Cardiac atrium fibroblast (primary cell): ENCODE data around the gene RARS2. TPM values are rescaled to one million over a fixed set of nuclear protein-coding genes. Genes with fewer than 3 reads are reported as not detected.

Source experiments
- total RNA-seq: library from RNA; depleted of rRNA; stranded (reverse); fragments of >200 nt; gene quantifications from 2 replicates; pipeline ENCODE4 v1.2.3, GENCODE V29; 2015

Gene RARS2
- total RNA-seq, result 33.9 and 49.5 TPM in 2 replicates

DNA sequence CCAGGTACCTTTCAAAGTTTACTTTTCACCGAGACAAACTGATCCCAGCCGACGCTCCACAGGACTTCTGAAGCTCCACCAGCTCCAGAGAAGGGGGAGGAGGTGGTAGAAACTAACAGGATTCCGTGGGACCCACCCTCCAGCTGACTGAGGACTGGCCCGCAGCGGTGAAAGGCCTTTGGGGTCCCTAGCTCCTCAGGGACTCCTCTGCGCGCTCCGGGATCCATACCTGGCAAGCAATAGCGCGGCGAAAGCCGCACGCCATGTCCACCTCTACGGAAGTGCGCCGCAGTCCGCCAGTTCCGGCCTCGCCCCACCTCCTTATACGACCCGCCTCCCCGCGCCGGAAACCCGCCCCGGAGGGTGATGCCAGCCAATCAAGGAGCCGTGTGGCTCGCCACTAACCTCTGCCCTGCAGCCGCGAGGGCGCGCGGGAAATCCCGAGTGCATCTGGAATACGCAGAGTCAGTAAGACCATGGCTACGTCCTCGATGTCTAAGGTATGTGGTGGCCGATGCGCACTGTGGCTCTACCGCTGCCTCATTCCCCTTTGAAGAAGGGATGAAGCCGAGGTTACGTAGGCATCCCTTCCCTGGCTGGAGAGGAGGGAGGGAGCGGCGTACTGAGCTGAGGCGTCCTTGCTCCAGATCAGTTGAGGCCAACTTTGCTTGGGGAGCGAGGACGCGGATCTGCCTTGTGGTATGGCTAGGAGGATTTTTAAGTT lies at the start of gene RARS2, which contains the start of gene ORC3:
TSS of gene RARS2 (minus strand) at position 295 of the 724 bp plus-strand sequence. CDS start at position 265, 30 bp downstream.
TSS of gene ORC3 (plus strand) at position 443 of the 724 bp plus-strand sequence. CDS start at position 477, 34 bp downstream.

DNA sequence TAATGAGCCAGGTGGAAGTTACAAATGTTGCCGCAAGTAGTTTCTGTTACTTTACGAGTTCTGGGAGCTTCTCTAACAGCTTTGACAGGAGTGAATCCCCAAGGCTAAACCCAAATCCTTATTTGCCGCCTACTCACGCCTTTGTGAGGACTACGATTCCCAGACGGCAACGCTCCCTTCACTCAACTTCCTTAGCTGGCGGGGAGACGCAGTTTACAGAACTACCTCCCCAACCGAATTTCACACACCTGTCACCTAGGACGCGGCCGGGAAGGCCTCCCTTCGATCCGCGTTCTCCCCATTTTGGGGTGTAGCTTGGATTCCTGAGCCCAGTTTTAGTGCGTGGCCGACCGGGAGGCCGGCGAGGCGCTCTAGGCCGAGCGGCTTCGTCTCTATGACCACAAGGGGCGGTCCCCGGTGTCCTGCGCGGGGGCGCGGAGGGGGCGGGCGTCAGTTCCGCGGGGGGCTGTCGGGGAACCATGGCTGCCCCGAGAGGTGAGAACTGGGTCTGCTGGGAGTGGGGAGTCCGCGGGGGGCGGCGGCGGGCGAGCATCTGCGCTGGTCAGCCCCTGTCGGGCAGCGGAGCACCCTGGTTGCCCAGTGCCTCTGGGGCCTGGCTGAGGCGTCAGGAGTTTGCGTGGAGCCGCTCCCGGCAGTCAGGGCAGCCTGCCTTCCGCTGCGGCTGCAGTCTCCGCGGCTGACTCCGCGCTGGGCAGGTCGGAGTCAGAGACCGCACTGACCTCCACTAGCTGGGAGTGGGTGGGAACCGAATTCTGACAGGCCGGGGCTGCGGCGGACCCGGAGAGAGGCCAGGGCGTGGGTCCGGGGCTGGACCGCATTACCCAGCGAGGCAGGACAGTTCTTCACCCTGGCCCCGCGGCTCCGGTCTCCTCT lies 117.0 kb downstream of the RARS2 start, which contains the start of gene SLC35A1:
TSS of gene SLC35A1 (plus strand) at position 450 of the 894 bp plus-strand sequence. CDS start at position 480, 30 bp downstream.

Other genes with a start within 250 kb of the RARS2 start
- 0.16 and 0.18 TPM in 2 replicates for gene C6orf163, start 245.2 kb downstream of the RARS2 start, total RNA-seq
- not detected in 2 replicates for gene CFAP206, start 182.0 kb downstream of the RARS2 start, total RNA-seq
- gene SLC35A1, start 117.0 kb downstream of the RARS2 start, total RNA-seq, result 10.0 and 10.8 TPM in 2 replicates
- gene ORC3, start 148 bp upstream of the RARS2 start, total RNA-seq, result 13.9 and 19.9 TPM in 2 replicates
- 7.9 and 16.2 TPM in 2 replicates for gene AKIRIN2, start 112.2 kb upstream of the RARS2 start, total RNA-seq